NCI-H2107 treated with DMSO at 0.1 percent for 48 hours (cell line): ENCODE data around the gene NAT8L.

Experiments
- DNase-seq: peaks from one replicate; lab custom pipeline; 2025; ENCODE audit not compliant: unreplicated experiment; lab: John Stamatoyannopoulos, UW

Gene NAT8L

DNA sequence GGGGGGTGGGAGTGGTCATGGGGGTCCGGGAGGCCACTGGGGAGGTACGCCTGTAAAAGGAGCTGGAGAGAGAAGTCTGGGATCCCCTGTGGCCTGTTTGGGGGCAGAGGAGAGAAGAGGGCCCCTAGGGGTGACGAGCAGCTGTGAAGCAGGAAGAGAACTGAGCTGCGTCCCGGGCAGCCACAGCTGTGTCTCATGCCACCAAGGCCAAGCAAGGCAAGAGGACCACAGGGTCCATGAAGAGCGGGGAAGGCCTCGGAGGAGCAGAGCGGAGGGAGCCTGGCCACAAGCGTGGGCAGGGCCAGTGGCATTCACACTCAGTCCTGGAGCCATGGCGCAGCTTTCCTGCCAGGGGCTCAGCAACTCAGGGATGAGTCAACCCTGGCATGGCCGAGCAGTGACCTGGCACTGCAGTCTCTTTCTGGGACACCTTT lies 13.6 kb upstream of the NAT8L start:
- DNase-seq: no peak

GRCh38 chr4:2046031-2046961 lies 12.8 kb upstream of the NAT8L start:
- no peak for DNase-seq

GRCh38 chr4:2047031-2047660 lies 12.0 kb upstream of the NAT8L start:
- no peak for DNase-seq

DNA sequence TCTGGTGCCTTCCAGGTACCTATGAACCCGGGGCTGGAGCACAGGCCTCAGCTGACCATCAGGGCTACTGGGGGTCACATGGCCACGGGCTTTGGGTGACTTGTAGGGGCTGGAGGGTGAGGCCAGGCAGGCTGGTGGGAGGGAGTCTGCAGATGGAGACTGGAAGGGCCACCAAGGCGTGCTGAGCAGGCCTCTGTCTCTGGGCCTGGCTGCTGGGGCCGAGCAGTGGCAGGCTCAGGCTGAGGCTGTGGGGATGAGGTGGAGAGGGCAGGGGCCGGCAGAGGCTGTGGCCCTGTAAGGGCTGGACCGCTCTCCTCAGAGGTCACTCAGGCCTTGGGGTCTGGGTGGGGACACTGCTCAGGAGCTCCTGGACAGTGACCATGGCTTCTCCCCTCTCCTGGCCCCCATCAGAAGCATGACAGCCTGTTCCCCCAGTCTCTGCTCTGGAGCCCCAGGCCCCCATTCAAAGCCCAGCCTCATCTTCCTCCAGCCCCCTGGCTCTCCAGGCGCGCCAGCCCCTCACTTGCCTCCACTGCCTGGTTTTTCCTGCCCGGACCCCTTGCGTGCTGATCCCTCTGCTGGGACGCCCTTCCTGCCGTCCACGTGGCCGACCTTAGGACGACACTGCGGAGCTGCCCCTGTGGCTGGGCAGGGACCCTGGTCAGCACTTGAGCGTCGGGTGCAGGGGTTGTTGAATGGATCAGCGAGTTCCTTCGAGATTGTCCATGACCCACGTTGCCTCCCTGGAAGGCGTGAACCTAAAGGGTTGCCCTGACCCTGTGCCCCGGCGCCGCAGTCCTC lies 11.1 kb upstream of the NAT8L start:
- DNase-seq: no peak

DNA sequence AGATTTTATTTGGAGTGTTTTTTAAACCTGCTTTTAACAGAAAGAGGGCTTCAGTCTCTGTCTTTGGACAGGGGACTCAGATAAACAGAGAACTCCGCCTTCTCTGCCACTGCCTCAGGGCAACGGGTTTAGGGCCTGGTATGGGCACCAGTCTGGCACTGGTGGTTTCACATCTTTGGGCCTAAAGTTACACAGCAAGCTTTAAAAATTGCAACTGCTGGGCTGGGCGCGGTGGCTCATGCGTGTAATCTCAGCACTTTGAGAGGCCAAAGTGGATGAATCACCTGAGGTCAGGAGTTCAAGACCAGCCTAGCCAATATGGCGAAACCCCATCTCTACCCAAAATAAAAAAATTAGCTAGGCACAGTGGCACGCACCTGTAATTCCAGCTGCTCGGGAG lies 10.3 kb upstream of the NAT8L start:
- DNase-seq: no peak

DNA sequence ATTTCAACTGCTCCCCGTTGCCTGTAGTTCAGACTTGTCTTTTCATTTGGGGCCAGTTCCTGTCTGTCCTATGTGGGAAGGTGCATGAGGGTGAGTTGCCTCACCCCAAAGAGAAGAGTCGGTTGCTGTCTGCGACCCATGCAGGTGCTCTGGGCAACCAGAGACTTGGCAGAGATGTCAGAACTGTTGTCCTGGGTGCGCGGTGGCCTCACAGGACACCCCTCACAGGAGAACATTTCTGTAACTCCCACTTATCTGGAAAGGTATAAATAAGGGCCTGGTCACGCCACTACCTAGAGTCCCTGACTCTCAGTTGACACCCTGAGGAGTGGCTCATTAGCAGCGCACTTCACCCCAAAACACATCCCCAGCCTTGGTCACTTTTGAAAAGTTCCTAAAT lies 9.7 kb upstream of the NAT8L start:
- DNase-seq: no peak

DNA sequence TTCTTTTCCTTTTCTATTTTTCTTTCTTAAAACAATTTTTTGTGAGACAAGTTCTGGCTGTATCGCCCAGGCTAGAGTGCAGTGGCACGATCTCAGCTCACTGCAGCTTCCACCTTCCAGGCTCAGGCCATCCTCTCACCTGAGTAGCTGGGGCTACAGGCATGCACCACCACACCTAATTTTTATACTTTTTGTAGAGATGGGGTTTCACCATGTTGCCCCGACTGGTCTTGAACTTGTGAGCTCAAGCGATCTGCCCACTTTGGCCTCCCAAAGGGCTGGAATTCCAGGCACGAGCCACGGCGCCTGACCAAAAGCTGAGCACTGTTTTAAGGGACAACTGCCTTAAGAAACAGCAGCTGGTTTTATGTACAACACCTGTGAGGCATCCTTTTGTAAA lies 9.3 kb upstream of the NAT8L start:
- DNase-seq: no peak

DNA sequence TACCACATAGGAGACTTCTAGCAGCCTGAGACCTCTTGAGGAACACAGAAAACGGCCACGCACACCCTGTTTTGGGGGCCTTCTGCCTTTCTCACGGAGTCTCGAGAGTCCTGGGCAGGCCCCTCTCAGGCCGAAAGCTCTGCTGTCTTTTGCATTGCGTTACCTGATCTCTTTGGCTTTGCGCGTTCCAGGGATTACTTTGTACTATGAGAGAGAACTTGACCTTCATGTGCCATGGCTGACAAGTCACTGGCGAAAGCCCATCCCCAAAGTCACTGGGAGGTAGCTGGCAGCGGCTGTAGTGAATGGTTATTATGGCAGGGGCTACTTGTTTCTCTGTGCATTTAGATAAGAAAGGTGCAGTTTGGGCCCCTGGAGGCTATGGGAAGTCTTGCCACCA lies 8.0 kb upstream of the NAT8L start:
- DNase-seq: no peak

DNA sequence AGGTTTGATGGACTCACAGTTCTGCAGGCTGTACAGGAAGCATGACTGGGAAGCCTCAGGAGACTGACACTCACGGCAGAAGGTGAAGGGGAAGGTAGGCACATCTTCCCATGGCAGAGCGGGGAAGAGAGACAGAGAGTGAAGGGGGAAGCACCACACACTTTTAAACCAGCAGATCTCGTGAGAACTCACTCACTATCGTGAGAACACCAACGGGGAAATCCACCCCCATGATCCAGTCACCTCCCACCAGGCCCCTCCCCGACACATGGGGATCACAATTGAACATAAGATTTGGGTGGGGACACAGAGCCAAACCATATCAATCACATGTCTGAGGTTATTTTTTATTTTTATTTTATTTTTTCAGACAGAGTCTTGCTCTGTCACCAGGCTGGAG lies 4.9 kb upstream of the NAT8L start:
- no peak for DNase-seq

DNA sequence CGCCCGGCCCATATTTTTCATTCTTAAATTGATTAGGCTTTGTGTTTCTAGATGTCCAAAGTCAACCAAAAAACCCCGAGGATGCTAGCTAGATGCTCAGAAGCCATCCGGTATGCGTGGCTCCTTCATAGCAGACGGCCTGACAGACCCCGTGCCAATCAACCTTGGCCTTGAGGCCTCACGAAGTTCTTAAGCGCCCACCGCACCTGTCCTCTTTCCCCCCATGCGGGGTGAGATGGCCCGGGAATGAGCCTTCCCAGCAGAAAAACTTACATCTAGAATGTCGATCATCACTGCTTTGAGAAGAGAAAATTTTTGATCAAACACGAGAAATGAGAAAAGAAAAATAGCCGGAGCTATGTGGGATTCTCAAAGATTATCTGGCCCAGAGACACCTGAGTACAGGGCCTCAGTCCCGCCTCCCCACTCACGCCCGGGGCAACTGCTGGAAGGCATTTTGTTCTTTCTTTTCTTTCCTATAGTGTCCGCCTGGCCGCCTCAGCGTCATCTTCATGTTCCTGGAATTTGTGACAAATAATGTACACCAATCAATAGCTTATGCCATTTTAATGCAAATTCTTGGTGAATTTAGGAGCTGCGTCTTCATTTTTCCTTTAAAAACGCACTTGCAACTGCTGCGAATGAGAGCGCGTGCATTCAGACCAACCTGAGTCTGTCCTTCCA lies 1.6 kb upstream of the NAT8L start:
- DNase-seq: no peak

GRCh38 chr4:2058264-2059045 lies 672 bp upstream of the NAT8L start:
- no peak for DNase-seq

DNA sequence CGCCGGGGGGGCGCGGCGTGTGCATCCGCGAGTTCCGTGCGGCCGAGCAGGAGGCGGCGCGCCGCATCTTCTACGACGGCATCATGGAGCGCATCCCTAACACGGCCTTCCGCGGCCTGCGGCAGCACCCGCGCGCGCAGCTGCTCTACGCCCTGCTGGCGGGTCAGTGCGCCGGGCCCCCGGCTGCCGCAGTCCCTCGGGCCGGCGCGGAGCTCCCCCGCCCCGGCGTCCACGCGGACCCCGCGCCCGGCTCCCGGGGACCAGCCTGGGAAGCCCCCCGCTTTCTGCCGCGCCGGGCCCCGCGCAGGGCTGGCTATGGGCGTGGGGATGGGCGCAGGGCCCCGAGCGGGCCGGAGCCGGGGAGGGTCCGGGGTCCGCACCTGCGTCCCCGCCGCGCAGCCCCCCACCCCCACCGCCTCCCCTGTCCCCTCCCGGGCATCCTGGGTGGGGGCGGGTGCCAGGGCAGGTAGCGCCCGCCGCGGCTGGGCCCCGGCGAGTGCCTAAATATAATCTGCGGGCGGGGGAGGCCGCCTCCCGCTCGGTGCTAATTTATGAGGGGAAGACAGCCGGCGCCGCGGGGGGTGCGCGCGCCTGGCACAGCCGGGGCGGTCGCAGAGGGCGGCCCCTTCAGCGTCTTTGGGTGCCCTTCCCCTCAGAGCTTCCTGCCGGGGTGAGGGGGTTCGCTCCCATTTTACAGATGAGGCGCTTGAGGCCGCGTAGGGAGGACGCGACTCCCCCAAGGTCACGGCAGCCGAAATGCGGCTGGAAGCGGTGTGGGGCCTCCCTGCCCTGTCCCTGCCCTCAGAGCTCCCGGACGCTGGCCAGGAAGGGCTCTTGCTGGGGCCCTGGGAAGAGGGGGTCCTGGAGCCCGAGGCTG lies 837 bp downstream of the NAT8L start:
- no peak for DNase-seq

DNA sequence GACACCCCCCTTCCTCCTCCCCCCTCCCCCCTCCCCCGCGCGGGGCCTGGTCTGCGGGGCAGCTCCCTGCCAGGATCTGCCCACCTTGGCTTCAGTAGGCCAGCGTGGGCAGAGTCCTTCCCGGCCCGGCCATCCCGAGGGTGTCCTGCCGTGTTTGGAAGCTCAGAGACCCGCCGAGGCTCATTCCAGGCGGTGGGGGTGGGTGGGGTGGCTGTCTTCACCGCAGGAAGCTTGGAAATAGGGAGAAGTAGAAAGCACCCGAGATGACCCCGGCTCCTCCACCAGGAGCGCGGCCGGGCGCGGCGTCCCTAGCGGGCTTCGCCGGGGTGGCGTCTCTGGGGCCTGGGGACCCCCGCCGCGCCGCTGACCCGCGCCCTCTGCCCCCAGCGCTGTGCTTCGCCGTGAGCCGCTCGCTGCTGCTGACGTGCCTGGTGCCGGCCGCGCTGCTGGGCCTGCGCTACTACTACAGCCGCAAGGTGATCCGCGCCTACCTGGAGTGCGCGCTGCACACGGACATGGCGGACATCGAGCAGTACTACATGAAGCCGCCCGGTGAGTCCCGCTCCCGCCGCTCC lies 1.6 kb downstream of the NAT8L start:
- no peak for DNase-seq

GRCh38 chr4:2061186-2062131 lies 2.3 kb downstream of the NAT8L start:
- no peak for DNase-seq

GRCh38 chr4:2062168-2062807 lies 3.2 kb downstream of the NAT8L start:
- DNase-seq: no peak

DNA sequence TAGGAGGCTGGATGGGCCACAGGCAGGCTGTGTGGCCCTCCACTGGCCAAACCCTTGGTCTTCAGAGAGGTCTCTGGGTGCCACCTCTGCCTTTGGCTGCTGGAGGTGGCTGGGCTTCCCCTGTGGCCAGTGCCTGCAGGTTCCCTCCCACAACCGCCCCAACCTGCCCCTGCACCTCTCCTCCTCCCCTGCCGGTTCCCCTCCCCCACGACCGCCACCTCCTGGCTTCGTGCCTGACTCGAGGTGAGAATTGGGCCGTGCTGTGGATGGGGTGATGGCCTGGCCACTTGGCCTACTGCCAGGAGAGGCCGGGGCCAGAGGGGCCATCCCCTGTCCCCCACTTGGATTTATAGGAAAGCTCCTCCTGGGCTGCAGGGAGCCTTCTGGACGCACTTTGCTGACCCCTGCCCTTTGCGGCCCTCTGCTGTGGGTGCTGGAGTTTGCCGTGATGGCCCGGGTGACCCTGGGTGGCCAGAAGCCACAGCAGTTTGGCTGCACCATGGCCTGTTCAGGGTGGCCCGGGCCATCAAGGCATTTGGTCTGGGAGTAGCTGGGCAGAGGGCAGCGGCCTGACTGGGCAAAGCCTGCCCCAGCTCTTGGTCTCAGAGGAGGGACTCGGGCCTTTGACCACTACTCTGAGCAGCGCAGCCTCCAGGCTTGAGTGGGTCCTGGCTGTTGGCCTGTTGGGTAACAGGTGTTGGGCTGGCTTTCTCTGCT lies 3.8 kb downstream of the NAT8L start:
- no peak for DNase-seq
